ENCODE data around the gene ARL2. TPM values are rescaled to one million over a fixed set of nuclear protein-coding genes. Genes with fewer than 3 reads are reported as not detected.
"Not testable (repeated sequence)": the region's sequence is repeated elsewhere in the genome, so short reads cannot be mapped to it uniquely, and the experiment has no call there.

Gene ARL2
- total and polyA plus RNA-seq, 5 donors, result 117 to 179 (median 140) TPM

GRCh38 chr11:65008016-65008415 lies 5.9 kb upstream of the ARL2 start:
- ATAC-seq, result no peak
- WGBS, result 62% methylated on average over 7 of the region's 7 CpGs
- Histone ChIP-seq H3K27ac (ENCODE audit: low read length) (no peak overlapping the region), H3K27me3 (ENCODE audit: control insufficient read depth, insufficient read depth) (no peaks in the 10 kb centered on the region), H3K4me1 (ENCODE audit: control insufficient read depth, insufficient read depth, low read length) (no peaks in the 10 kb centered on the region), H3K4me3 (ENCODE audit: low read length) (no peak overlapping the region), H3K9me3 (ENCODE audit: control insufficient read depth, low read length) (no peaks in the 10 kb centered on the region)
- intact Hi-C loops (cut with DNase I), result no loop called here
- DNase-seq, result peak in 1 of 3 donors; percentile 8

GRCh38 chr11:65008873-65009272 lies 5.1 kb upstream of the ARL2 start:
- Histone ChIP-seq H3K27ac (ENCODE audit: low read length) (no peak overlapping the region), H3K27me3 (ENCODE audit: control insufficient read depth, insufficient read depth) (no peaks in the 10 kb centered on the region), H3K4me3 (ENCODE audit: low read length) (no peak overlapping the region), H3K9me3 (ENCODE audit: control insufficient read depth, low read length) (no peaks in the 10 kb centered on the region), H3K4me1 (ENCODE audit: control insufficient read depth, insufficient read depth, low read length) (no peaks in the 10 kb centered on the region)
- intact Hi-C loops (cut with DNase I), result no loop called here
- ATAC-seq, result no peak
- WGBS, result 80% methylated on average over 2 of the region's 2 CpGs
- no peak for DNase-seq

DNA sequence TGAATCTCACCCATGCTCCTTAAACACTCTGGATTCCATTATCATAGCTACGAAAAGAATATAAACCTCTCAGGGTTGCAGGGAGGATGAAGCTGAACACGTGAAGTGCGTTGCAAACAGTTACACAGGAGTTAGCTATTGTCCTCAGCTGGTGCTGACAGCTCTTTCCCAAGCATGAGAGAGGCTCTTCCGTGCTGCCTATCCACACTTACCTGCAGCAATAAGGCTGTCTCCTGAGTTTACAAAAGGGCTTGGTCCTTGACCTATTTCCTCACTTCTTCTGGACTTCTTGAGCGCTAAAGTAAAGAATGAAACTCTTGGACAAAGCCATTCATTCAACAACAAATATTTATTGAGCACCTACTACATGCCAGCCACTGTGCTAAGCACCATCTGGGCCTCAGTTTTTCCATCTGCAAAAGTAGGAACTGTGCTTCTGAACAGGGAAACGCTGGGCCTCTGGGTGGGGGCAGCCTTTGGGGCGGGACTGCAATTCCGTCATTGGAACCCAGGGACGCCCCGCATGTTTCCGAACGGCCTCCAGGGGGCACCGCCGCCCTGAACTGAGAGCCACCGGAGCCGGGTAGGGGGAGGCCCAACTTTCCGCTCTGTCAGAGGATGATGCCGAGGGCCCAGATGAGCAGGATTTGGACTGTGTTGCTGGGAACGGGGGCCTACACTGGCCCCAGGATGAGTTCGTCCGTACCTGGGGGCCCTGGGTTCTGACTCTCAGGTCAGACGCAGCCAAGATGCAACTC lies 651 bp upstream of the ARL2 start:
- 14% methylated on average over 22 of the region's 22 CpGs for WGBS
- H3K4me1 ChIP-seq (ENCODE audit: control insufficient read depth, insufficient read depth, low read length), result no peaks in the 10 kb centered on the region

DNA sequence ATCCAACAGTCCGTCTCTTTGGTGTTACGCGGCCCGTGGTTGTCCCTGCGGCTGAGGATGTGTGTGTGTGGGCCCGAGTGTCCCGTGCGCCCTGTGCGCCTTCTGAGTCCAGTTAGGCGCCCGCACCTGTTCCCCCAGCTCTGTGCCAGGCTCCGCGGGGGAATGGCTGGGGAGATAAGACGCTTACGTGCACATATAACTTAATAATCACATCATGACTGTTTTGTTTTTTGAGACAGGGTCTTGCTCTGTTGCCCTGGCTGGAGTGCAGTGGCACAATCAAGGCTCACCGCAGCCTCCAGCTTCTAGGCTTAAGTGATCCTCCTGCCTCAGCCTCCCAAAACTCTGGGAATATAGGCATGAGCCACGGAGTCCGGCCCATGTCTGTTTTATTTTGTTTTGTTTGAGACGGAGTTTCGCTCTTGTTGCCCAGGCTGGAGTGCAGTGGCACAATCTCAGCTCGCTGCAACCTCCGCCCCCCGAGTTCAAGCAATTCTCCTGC lies 817 bp downstream of the ARL2 start:
- H3K9me3 ChIP-seq (ENCODE audit: control insufficient read depth, low read length), result no peaks in the 10 kb centered on the region
- H3K4me1 ChIP-seq (ENCODE audit: control insufficient read depth, insufficient read depth, low read length), result no peaks in the 10 kb centered on the region
- peak overlapping the region; percentile 90 for H3K27ac ChIP-seq (ENCODE audit: low read length)
- DNase-seq (peak in 1 of 3 donors; percentile 50), ATAC-seq (no peak)
- peak overlapping the region; percentile 58 for H3K4me3 ChIP-seq (ENCODE audit: low read length)
- no peaks in the 10 kb centered on the region for H3K27me3 ChIP-seq (ENCODE audit: control insufficient read depth, insufficient read depth)
- WGBS, result 31% methylated on average over 23 of the region's 23 CpGs
- intact Hi-C loops (cut with DNase I), result loop anchor here in 3 of 4 donors (5.0 to 10.0 kb wide), 3 partner anchors 70 to 108 kb away; partner anchors contain the start of genes CDCA5 (in 1 of the 3), FAU (in 1 of the 3), MRPL49 (in 1 of the 3) and PPP2R5B (in 1 of the 3)

More for the DNA sequence above, 651 bp upstream of the ARL2 start:
- peak overlapping the region; percentile 58 for H3K4me3 ChIP-seq (ENCODE audit: low read length)
- H3K27me3 ChIP-seq (ENCODE audit: control insufficient read depth, insufficient read depth), result no peaks in the 10 kb centered on the region
- ATAC-seq, result peak; percentile 93 to 95
- peak; percentile 93 to 97 (median 97) for DNase-seq
- no peaks in the 10 kb centered on the region for H3K9me3 ChIP-seq (ENCODE audit: control insufficient read depth, low read length)
- peak overlapping the region; percentile 90 for H3K27ac ChIP-seq (ENCODE audit: low read length)
- intact Hi-C loops (cut with DNase I), result loop anchor here in 3 of 4 donors (5.0 to 10.0 kb wide), 3 partner anchors 71 to 109 kb away; partner anchors contain the start of genes CDCA5 (in 1 of the 3), FAU (in 1 of the 3), MRPL49 (in 1 of the 3) and PPP2R5B (in 1 of the 3)

GRCh38 chr11:65016705-65017104 lies 2.7 kb downstream of the ARL2 start:
- Histone ChIP-seq H3K4me3 (ENCODE audit: low read length) (no peak overlapping the region), H3K4me1 (ENCODE audit: control insufficient read depth, insufficient read depth, low read length) (no peaks in the 10 kb centered on the region), H3K27me3 (ENCODE audit: control insufficient read depth, insufficient read depth) (no peaks in the 10 kb centered on the region), H3K9me3 (ENCODE audit: control insufficient read depth, low read length) (no peaks in the 10 kb centered on the region), H3K27ac (ENCODE audit: low read length) (no peak overlapping the region)
- no peak for ATAC-seq
- WGBS, result 86% methylated on average over 4 of the region's 4 CpGs
- peak in 1 of 3 donors; percentile 9 for DNase-seq
- intact Hi-C loops (cut with DNase I), result loop anchor here in 2 of 4 donors (10.0 kb wide), 2 partner anchors 68 to 92 kb away; partner anchors contain the start of genes CDCA5 (in 1 of the 2), PPP2R5B (in 1 of the 2) and ZFPL1 (in 1 of the 2)

- no peaks in the 10 kb centered on the region for H3K4me1 ChIP-seq (ENCODE audit: control insufficient read depth, insufficient read depth, low read length)
- no peaks in the 10 kb centered on the region for H3K27me3 ChIP-seq (ENCODE audit: control insufficient read depth, insufficient read depth)
- 98% methylated on average over 6 of the region's 6 CpGs for WGBS
- ATAC-seq (no peak), DNase-seq (no peak)
- H3K4me3 ChIP-seq (ENCODE audit: low read length), result no peak overlapping the region
- H3K27ac ChIP-seq (ENCODE audit: low read length), result no peak overlapping the region
- no peaks in the 10 kb centered on the region for H3K9me3 ChIP-seq (ENCODE audit: control insufficient read depth, low read length)
- intact Hi-C loops (cut with DNase I), result loop anchor here in 2 of 4 donors (10.0 kb wide), 2 partner anchors 67 to 93 kb away; partner anchors contain the start of genes CDCA5 (in 1 of the 2), PPP2R5B (in 1 of the 2) and ZFPL1 (in 1 of the 2)
Observed at GRCh38 chr11:65017937-65018336, 4.0 kb downstream of the ARL2 start.

GRCh38 chr11:65019824-65020223 lies 5.9 kb downstream of the ARL2 start:
- H3K27me3 ChIP-seq (ENCODE audit: control insufficient read depth, insufficient read depth), result no peaks in the 10 kb centered on the region
- 82% methylated on average over 7 of the region's 7 CpGs for WGBS
- H3K4me3 ChIP-seq (ENCODE audit: low read length), result no peak overlapping the region
- intact Hi-C loops (cut with DNase I), result loop anchor here in 2 of 4 donors (10.0 kb wide), 3 partner anchors 65 to 95 kb away; partner anchors contain the start of genes CDCA5 (in 1 of the 2), PPP2R5B (in 1 of the 2), TM7SF2 (in 1 of the 2) and ZFPL1 (in 1 of the 2)
- ATAC-seq (no peak), DNase-seq (peak in 1 of 3 donors; percentile 0)
- H3K4me1 ChIP-seq (ENCODE audit: control insufficient read depth, insufficient read depth, low read length), result no peaks in the 10 kb centered on the region
- no peaks in the 10 kb centered on the region for H3K9me3 ChIP-seq (ENCODE audit: control insufficient read depth, low read length)
- H3K27ac ChIP-seq (ENCODE audit: low read length), result no peak overlapping the region

- no peaks in the 10 kb centered on the region for H3K4me1 ChIP-seq (ENCODE audit: control insufficient read depth, insufficient read depth, low read length)
- ATAC-seq (no peak), DNase-seq (no peak)
- no peak overlapping the region for H3K4me3 ChIP-seq (ENCODE audit: low read length)
- H3K27me3 ChIP-seq (ENCODE audit: control insufficient read depth, insufficient read depth), result no peaks in the 10 kb centered on the region
- WGBS, result 79% methylated on average over 3 of the region's 3 CpGs
- no peak overlapping the region for H3K27ac ChIP-seq (ENCODE audit: low read length)
- no peaks in the 10 kb centered on the region for H3K9me3 ChIP-seq (ENCODE audit: control insufficient read depth, low read length)
- intact Hi-C loops (cut with DNase I), result loop anchor here in 1 of 4 donors (10.0 kb wide), 1 partner anchor 94 kb away; the partner anchor contains the start of genes TM7SF2 and ZNHIT2
Observed at GRCh38 chr11:65021003-65021402, 7.0 kb downstream of the ARL2 start.

DNA sequence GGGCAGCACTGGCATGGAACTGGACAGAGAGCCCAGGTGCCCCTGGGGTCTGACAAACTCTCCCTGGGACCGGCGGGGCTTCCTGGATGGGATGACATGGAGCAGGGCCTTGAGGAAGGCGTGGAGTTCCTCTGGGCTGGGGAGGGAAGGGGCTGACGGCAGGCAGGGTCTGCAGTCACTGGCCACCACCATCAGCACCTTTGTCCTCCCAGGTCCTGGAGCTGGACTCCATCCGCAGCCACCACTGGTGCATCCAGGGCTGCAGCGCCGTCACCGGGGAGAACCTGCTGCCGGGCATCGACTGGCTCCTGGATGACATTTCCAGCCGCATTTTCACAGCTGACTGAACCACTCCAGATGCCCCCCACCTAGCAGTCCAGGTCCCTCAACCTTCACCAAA lies 7.5 kb downstream of the ARL2 start:
- H3K27me3 ChIP-seq (ENCODE audit: control insufficient read depth, insufficient read depth), result no peaks in the 10 kb centered on the region
- H3K4me1 ChIP-seq (ENCODE audit: control insufficient read depth, insufficient read depth, low read length), result no peaks in the 10 kb centered on the region
- 92% methylated on average over 11 of the region's 11 CpGs for WGBS
- DNase-seq (peak in 1 of 3 donors; percentile 35), ATAC-seq (no peak)
- intact Hi-C loops (cut with DNase I), result loop anchor here in 1 of 4 donors (10.0 kb wide), 1 partner anchor 93 kb away; the partner anchor contains the start of genes TM7SF2 and ZNHIT2
- H3K4me3 ChIP-seq (ENCODE audit: low read length), result no peak overlapping the region
- no peaks in the 10 kb centered on the region for H3K9me3 ChIP-seq (ENCODE audit: control insufficient read depth, low read length)
- no peak overlapping the region for H3K27ac ChIP-seq (ENCODE audit: low read length)

GRCh38 chr11:65023502-65023901 lies 9.5 kb downstream of the ARL2 start:
- intact Hi-C loops (cut with DNase I), result loop anchor here in 1 of 4 donors (10.0 kb wide), 1 partner anchor 91 kb away; the partner anchor contains the start of genes TM7SF2 and ZNHIT2
- not testable (repeated sequence) for H3K27me3 ChIP-seq (ENCODE audit: control insufficient read depth, insufficient read depth); H3K9me3 ChIP-seq (ENCODE audit: control insufficient read depth, low read length); H3K4me1 ChIP-seq (ENCODE audit: control insufficient read depth, insufficient read depth, low read length); ATAC-seq; H3K27ac ChIP-seq (ENCODE audit: low read length); H3K4me3 ChIP-seq (ENCODE audit: low read length)
- peak in 1 of 3 donors; percentile 12 for DNase-seq
- WGBS, result 67% methylated on average over 8 of the region's 8 CpGs

Data from right cardiac atrium (tissue), 5 donors.